HepG2 (cell line): ENCODE results near the gene DEUP1.

Source experiments
- ASH2L ChIP-seq: fragments of 300-600, 200-600 bp; sonication (generic); IDR thresholded peaks from 2 replicates; pipeline ENCODE4 v1.7.0; 2017; ENCODE audit warnings: low read depth, mild to moderate bottlenecking, moderate library complexity, mixed read lengths, low read length; ENCODE audit not compliant: insufficient read length
- DPF2 ChIP-seq: sonication (generic); formaldehyde crosslinking; IDR thresholded peaks from 2 replicates; pipeline ENCODE4 v1.4.0; 2020; ENCODE audit warnings: mild to moderate bottlenecking, low read depth, missing genetic modification reagents, borderline replicate concordance
- KDM1A ChIP-seq: IDR thresholded peaks from 2 replicates; pipeline ENCODE4 v1.6.1; 2016; ENCODE audit warnings: missing compliant biosample characterization
- NR2C2 ChIP-seq: sonication (generic); formaldehyde crosslinking; IDR thresholded peaks from 2 replicates; pipeline ENCODE4 v1.4.0; 2020; ENCODE audit warnings: missing genetic modification reagents, mild to moderate bottlenecking, moderate library complexity, borderline replicate concordance
- RBM39 ChIP-seq: fragments of 200-400 bp; formaldehyde crosslinking; IDR thresholded peaks from one replicate; pipeline ENCODE4 v1.6.1; 2018; ENCODE audit warnings: antibody characterized with exemption, mild to moderate bottlenecking, low read depth, low read length; ENCODE audit not compliant: poor library complexity, severe bottlenecking
- TF ChIP-seq, protein P1 (sequence below): IDR thresholded peaks from 2 replicates; pipeline ENCODE4 v1.6.1; 2012; ENCODE audit warnings: inconsistent platforms
- TF ChIP-seq, protein P2 (sequence below): sonication (generic); formaldehyde crosslinking; IDR thresholded peaks from 2 replicates; pipeline ENCODE4 v1.4.0; 2020; ENCODE audit warnings: low read depth, mild to moderate bottlenecking, missing genetic modification reagents

DNA sequence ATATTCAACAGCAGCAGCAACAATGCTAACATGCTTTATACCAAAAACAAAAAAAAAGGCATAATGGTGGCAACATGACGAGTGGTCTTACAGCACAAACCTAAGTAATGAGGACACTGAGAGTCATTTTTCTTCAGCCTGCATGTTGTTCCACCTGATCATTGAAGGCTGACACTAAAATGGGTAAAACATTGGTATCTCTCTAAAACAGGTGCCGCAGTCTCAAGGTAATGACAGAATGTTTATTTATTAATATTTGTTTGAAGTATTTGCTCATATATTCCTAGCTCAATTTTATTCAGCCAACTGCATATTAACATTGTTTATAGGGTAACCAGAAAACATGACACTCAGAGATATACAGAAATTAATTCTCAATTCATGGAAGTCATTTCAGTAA lies 8.3 kb upstream of the DEUP1 start:
- TF ChIP-seq DPF2, result no peak
- no peak for TF ChIP-seq ASH2L
- TF ChIP-seq, protein P1, sequence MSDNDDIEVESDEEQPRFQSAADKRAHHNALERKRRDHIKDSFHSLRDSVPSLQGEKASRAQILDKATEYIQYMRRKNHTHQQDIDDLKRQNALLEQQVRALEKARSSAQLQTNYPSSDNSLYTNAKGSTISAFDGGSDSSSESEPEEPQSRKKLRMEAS, result no peak
- TF ChIP-seq RBM39, result no peak
- TF ChIP-seq, protein P2, sequence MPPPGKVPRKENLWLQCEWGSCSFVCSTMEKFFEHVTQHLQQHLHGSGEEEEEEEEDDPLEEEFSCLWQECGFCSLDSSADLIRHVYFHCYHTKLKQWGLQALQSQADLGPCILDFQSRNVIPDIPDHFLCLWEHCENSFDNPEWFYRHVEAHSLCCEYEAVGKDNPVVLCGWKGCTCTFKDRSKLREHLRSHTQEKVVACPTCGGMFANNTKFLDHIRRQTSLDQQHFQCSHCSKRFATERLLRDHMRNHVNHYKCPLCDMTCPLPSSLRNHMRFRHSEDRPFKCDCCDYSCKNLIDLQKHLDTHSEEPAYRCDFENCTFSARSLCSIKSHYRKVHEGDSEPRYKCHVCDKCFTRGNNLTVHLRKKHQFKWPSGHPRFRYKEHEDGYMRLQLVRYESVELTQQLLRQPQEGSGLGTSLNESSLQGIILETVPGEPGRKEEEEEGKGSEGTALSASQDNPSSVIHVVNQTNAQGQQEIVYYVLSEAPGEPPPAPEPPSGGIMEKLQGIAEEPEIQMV, result no peak
- no peak for TF ChIP-seq NR2C2 (CRISPR knock-in tag)
- TF ChIP-seq KDM1A (CRISPR knock-in tag), result no peak
